ENCODE results near the gene TAX1BP1.

The TAX1BP1 gene

GRCh38 chr7:27767374-27767773, 27.4 kb downstream of the TAX1BP1 start:
- no peak for DNase-seq
- in situ Hi-C loops (cut with HindIII; ENCODE audit: low pct_ligation_motif_present, low pct_unique_long_range_greater_than_20kb, low sequenced_read_pairs): no loop called here

- in situ Hi-C loops (cut with HindIII; ENCODE audit: low pct_ligation_motif_present, low pct_unique_long_range_greater_than_20kb, low sequenced_read_pairs): no loop called here
- DNase-seq: no peak
Observed at GRCh38 chr7:27771111-27771510, 31.1 kb downstream of the TAX1BP1 start.

- in situ Hi-C loops (cut with HindIII; ENCODE audit: low pct_ligation_motif_present, low pct_unique_long_range_greater_than_20kb, low sequenced_read_pairs): no loop called here
- peak; percentile 19 for DNase-seq
Observed at GRCh38 chr7:27774717-27775328, 34.9 kb downstream of the TAX1BP1 start.

GRCh38 chr7:27775782-27776181, 35.8 kb downstream of the TAX1BP1 start:
- in situ Hi-C loops (cut with HindIII; ENCODE audit: low pct_ligation_motif_present, low pct_unique_long_range_greater_than_20kb, low sequenced_read_pairs): no loop called here
- no peak for DNase-seq

- DNase-seq: no peak
- in situ Hi-C loops (cut with HindIII; ENCODE audit: low pct_ligation_motif_present, low pct_unique_long_range_greater_than_20kb, low sequenced_read_pairs): no loop called here
Observed at GRCh38 chr7:27777662-27778061, 37.7 kb downstream of the TAX1BP1 start.

- in situ Hi-C loops (cut with HindIII; ENCODE audit: low pct_ligation_motif_present, low pct_unique_long_range_greater_than_20kb, low sequenced_read_pairs): no loop called here
- DNase-seq: no peak
Observed at GRCh38 chr7:27779873-27780272, 39.9 kb downstream of the TAX1BP1 start.

GRCh38 chr7:27781188-27781587, 41.2 kb downstream of the TAX1BP1 start:
- no peak for DNase-seq
- in situ Hi-C loops (cut with HindIII; ENCODE audit: low pct_ligation_motif_present, low pct_unique_long_range_greater_than_20kb, low sequenced_read_pairs): no loop called here

- DNase-seq: no peak
- in situ Hi-C loops (cut with HindIII; ENCODE audit: low pct_ligation_motif_present, low pct_unique_long_range_greater_than_20kb, low sequenced_read_pairs): no loop called here
Observed at GRCh38 chr7:27782849-27783248, 42.9 kb downstream of the TAX1BP1 start.

- DNase-seq: peak; percentile 90
- in situ Hi-C loops (cut with HindIII; ENCODE audit: low pct_ligation_motif_present, low pct_unique_long_range_greater_than_20kb, low sequenced_read_pairs): no loop called here
Observed at GRCh38 chr7:27784399-27785053, 44.6 kb downstream of the TAX1BP1 start.

GRCh38 chr7:27788437-27788836, 48.5 kb downstream of the TAX1BP1 start:
- in situ Hi-C loops (cut with HindIII; ENCODE audit: low pct_ligation_motif_present, low pct_unique_long_range_greater_than_20kb, low sequenced_read_pairs): no loop called here
- DNase-seq: no peak

- no peak for DNase-seq
- in situ Hi-C loops (cut with HindIII; ENCODE audit: low pct_ligation_motif_present, low pct_unique_long_range_greater_than_20kb, low sequenced_read_pairs): no loop called here
Observed at GRCh38 chr7:27793780-27794179, 53.8 kb downstream of the TAX1BP1 start.

GRCh38 chr7:27795977-27796376, 56.0 kb downstream of the TAX1BP1 start:
- in situ Hi-C loops (cut with HindIII; ENCODE audit: low pct_ligation_motif_present, low pct_unique_long_range_greater_than_20kb, low sequenced_read_pairs): no loop called here
- DNase-seq: no peak

GRCh38 chr7:27799212-27799611, 59.2 kb downstream of the TAX1BP1 start:
- no peak for DNase-seq
- in situ Hi-C loops (cut with HindIII; ENCODE audit: low pct_ligation_motif_present, low pct_unique_long_range_greater_than_20kb, low sequenced_read_pairs): no loop called here

GRCh38 chr7:27802999-27803398, 63.0 kb downstream of the TAX1BP1 start:
- DNase-seq: no peak
- in situ Hi-C loops (cut with HindIII; ENCODE audit: low pct_ligation_motif_present, low pct_unique_long_range_greater_than_20kb, low sequenced_read_pairs): no loop called here

GRCh38 chr7:27804139-27804538, 64.2 kb downstream of the TAX1BP1 start:
- in situ Hi-C loops (cut with HindIII; ENCODE audit: low pct_ligation_motif_present, low pct_unique_long_range_greater_than_20kb, low sequenced_read_pairs): no loop called here
- no peak for DNase-seq

- DNase-seq: peak; percentile 16
- in situ Hi-C loops (cut with HindIII; ENCODE audit: low pct_ligation_motif_present, low pct_unique_long_range_greater_than_20kb, low sequenced_read_pairs): no loop called here
Observed at GRCh38 chr7:27808626-27809025, 68.7 kb downstream of the TAX1BP1 start.

GRCh38 chr7:27810186-27810585, 70.2 kb downstream of the TAX1BP1 start:
- in situ Hi-C loops (cut with HindIII; ENCODE audit: low pct_ligation_motif_present, low pct_unique_long_range_greater_than_20kb, low sequenced_read_pairs): no loop called here

GRCh38 chr7:27812706-27813105, 72.7 kb downstream of the TAX1BP1 start:
- in situ Hi-C loops (cut with HindIII; ENCODE audit: low pct_ligation_motif_present, low pct_unique_long_range_greater_than_20kb, low sequenced_read_pairs): no loop called here
- DNase-seq: no peak

More at GRCh38 chr7:27810186-27810585, 70.2 kb downstream of the TAX1BP1 start:
- DNase-seq: no peak

GRCh38 chr7:27822245-27822644, 82.3 kb downstream of the TAX1BP1 start:
- DNase-seq: no peak
- in situ Hi-C loops (cut with HindIII; ENCODE audit: low pct_ligation_motif_present, low pct_unique_long_range_greater_than_20kb, low sequenced_read_pairs): no loop called here

GRCh38 chr7:27825891-27826290, 85.9 kb downstream of the TAX1BP1 start:
- in situ Hi-C loops (cut with HindIII; ENCODE audit: low pct_ligation_motif_present, low pct_unique_long_range_greater_than_20kb, low sequenced_read_pairs): no loop called here
- DNase-seq: no peak
